ENCODE measurements around the gene MYO3B. TPM values are rescaled to one million over a fixed set of nuclear protein-coding genes. Genes with fewer than 3 reads are reported as not detected.

Gene MYO3B
- total and polyA plus RNA-seq, 2 donors from 2014 or later: 3.5 to 6.4 TPM

DNA sequence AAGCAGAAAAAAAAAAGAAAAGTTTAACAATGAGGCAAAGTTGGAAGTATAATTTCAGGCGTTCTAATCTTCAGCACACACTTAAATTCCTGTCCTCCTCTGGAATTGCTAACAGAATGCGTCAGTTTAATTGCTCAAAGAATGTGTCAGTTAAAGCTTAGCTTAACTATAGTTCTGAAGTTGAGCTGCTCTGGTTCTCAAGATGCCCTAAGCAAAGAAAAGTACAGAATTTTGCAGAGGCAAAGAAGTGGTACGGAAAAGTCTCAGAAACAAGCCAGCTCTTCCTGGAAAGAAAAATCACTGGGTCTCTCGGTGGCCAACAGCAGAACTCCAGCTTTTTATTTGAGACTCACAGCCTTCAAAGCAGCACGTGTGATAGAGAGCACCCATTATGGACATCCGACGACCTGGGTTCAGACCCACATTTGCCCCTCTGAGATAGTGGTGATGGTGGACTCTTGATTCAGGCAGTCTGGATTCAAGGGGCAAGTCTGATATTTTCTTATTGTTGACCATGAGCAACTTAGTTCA lies 22.2 kb upstream of the MYO3B start:
- TF ChIP-seq, protein P1, sequence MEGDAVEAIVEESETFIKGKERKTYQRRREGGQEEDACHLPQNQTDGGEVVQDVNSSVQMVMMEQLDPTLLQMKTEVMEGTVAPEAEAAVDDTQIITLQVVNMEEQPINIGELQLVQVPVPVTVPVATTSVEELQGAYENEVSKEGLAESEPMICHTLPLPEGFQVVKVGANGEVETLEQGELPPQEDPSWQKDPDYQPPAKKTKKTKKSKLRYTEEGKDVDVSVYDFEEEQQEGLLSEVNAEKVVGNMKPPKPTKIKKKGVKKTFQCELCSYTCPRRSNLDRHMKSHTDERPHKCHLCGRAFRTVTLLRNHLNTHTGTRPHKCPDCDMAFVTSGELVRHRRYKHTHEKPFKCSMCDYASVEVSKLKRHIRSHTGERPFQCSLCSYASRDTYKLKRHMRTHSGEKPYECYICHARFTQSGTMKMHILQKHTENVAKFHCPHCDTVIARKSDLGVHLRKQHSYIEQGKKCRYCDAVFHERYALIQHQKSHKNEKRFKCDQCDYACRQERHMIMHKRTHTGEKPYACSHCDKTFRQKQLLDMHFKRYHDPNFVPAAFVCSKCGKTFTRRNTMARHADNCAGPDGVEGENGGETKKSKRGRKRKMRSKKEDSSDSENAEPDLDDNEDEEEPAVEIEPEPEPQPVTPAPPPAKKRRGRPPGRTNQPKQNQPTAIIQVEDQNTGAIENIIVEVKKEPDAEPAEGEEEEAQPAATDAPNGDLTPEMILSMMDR (IDR thresholded peaks at IDR 0.05; ENCODE audit: borderline replicate concordance, extremely low read depth, insufficient read depth): no peak
- no peak overlapping the region for H3K4me3 ChIP-seq (ENCODE audit: low read length in 3 of 3)
- H3K9ac ChIP-seq (ENCODE audit: low read length in 3 of 3): no peak overlapping the region
- intact Hi-C loops (cut with DNase I): no loop called here
- no peaks in the 10 kb centered on the region for H3K27me3 ChIP-seq (ENCODE audit: control insufficient read depth, insufficient read depth, low read length)
- no peaks in the 10 kb centered on the region for H3K4me1 ChIP-seq (ENCODE audit: control insufficient read depth in 2 of 3, insufficient read depth in 2 of 3, low read depth in 1 of 3, low read length in 3 of 3)
- DNase-seq: no peak
- FAIRE-seq: no peak
- no peaks in the 10 kb centered on the region for H3K9me3 ChIP-seq (ENCODE audit: control insufficient read depth in 2 of 3, insufficient read depth in 1 of 3, low read length in 3 of 3)
- H3K27ac ChIP-seq (ENCODE audit: low read depth in 2 of 2, low read length in 2 of 2): no peak overlapping the region
- H3K36me3 ChIP-seq (ENCODE audit: control insufficient read depth in 2 of 3, insufficient read depth in 3 of 3, low read length in 3 of 3): no peaks in the 10 kb centered on the region

DNA sequence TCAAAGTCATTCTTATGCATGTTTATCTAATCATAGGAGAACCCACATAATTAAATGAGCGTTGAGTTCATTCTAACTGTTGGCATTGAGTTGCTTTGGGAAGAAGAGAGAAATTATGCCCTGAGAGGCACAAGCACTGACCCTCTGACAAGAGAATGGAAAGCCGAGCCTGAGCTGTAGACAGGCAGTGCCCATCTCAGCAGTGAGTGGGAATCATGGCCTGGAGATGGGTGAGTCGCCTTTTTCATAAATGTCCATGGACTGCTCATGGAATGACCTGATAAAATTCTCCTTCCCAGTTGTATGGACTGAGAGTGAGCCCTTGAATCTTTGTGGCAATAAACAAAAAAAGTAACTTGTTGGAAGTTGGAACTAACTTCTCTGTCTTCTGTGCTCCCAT lies 21.4 kb upstream of the MYO3B start:
- intact Hi-C loops (cut with DNase I): no loop called here
- Histone ChIP-seq H3K27ac (ENCODE audit: low read depth in 2 of 2, low read length in 2 of 2) (no peak overlapping the region), H3K4me3 (ENCODE audit: low read length in 3 of 3) (no peak overlapping the region), H3K36me3 (ENCODE audit: control insufficient read depth in 2 of 3, insufficient read depth in 3 of 3, low read length in 3 of 3) (no peaks in the 10 kb centered on the region), H3K9ac (ENCODE audit: low read length in 3 of 3) (no peak overlapping the region), H3K27me3 (ENCODE audit: control insufficient read depth, insufficient read depth, low read length) (no peaks in the 10 kb centered on the region), H3K4me1 (ENCODE audit: control insufficient read depth in 2 of 3, insufficient read depth in 2 of 3, low read depth in 1 of 3, low read length in 3 of 3) (no peaks in the 10 kb centered on the region), H3K9me3 (ENCODE audit: control insufficient read depth in 2 of 3, insufficient read depth in 1 of 3, low read length in 3 of 3) (no peaks in the 10 kb centered on the region)
- TF ChIP-seq, protein P1 (IDR thresholded peaks at IDR 0.05; ENCODE audit: borderline replicate concordance, extremely low read depth, insufficient read depth): no peak
- FAIRE-seq (no peak), DNase-seq (no peak)

DNA sequence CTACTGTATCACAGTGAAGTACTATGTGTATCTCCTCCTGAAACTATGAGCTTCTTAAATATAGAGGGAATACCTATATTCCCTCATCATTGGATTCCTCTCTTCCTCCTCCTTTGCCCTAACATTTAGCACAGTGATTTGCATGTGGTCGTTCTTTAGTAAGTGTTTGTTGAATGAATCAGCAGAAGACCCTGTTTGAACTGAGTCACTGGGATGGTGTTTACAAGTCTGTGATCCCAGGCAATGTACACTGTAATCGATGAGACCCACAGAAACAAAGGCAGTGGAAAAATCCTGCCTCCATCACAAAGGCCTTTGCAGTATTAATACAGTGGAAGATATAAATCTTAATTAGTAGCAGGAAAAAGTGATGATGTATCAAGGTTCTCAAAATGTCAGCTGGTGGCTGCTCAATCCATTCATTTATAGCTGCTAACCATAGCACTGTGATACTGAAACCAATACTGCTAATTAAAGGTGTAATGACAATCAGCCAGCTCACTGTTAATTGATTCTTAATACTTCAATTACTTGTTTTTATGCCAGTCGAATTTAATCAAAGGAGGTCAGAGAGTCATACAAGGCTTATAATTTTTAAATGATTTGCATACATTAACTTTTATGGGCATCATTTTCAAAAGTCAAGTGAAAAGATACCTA lies 20.8 kb upstream of the MYO3B start:
- H3K9me3 ChIP-seq (ENCODE audit: control insufficient read depth in 2 of 3, insufficient read depth in 1 of 3, low read length in 3 of 3): no peaks in the 10 kb centered on the region
- no peak overlapping the region for H3K27ac ChIP-seq (ENCODE audit: low read depth in 2 of 2, low read length in 2 of 2)
- no peaks in the 10 kb centered on the region for H3K27me3 ChIP-seq (ENCODE audit: control insufficient read depth, insufficient read depth, low read length)
- no peak overlapping the region for H3K9ac ChIP-seq (ENCODE audit: low read length in 3 of 3)
- H3K4me3 ChIP-seq (ENCODE audit: low read length in 3 of 3): no peak overlapping the region
- TF ChIP-seq, protein P1 (IDR thresholded peaks at IDR 0.05; ENCODE audit: borderline replicate concordance, extremely low read depth, insufficient read depth): no peak
- no peaks in the 10 kb centered on the region for H3K36me3 ChIP-seq (ENCODE audit: control insufficient read depth in 2 of 3, insufficient read depth in 3 of 3, low read length in 3 of 3)
- intact Hi-C loops (cut with DNase I): no loop called here
- FAIRE-seq (no peak), DNase-seq (no peak)
- no peaks in the 10 kb centered on the region for H3K4me1 ChIP-seq (ENCODE audit: control insufficient read depth in 2 of 3, insufficient read depth in 2 of 3, low read depth in 1 of 3, low read length in 3 of 3)
